Activated CD4-positive, alpha-beta T cell treated with anti-CD3 and anti-CD28 coated beads, Interleukin-2, Interleukin-4, amounts not matched to agents 100 ng/mL and 50 ng/mL, durations not matched to agents 16 hours and 8 hours (primary cell): ENCODE data around the gene FGR.
A peak's percentile ranks its signal among the peaks of the same experiment; 100 is the strongest.

Experiments used
- DNase-seq: peaks from one replicate; pipeline ENCODE4 v3.0.0-alpha.2; 2020; ENCODE audit warnings: low spot score

Gene FGR

DNA sequence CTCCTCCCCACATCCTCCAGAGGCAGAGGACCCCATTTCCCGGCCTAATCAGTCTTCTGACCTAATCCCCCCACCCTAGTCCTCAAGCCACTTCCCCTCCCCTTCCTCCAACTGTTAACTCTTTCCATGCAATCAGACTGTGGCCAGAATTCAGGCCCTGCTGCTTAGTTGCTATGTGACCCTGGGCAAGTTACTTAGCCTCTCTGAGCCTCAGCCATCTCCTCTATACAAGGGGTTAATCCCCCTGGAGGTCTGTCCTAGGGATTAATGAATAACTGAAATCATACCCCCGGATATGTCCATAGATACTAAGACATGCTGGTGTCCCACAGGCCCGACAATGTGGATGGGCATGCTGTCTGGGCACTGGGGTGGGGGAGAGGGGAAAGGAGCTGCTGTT lies 49.3 kb downstream of the FGR start:
- no peak for DNase-seq

- no peak for DNase-seq
These were observed 50.5 kb downstream of the FGR start for GRCh38 chr1:27584453-27584852.

DNA sequence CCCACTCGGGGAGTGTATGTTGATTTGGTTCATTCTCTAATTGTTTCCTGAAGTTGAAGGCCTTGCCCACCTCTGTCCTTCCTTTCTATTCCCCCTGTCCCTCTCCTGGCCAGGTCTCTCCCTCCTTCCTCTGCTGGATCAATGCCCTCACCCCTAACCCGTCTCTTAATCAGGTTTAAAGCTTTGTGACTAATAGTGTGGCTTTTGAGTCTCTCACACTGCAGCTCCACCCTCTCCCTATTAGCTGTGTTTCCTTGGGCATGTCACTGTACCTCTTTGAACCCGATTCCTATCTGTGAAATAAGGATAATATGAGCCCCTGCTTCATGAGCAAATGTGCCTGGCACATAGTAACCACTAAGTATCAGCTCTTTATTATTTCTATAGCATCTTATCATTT lies 51.5 kb downstream of the FGR start:
- DNase-seq: no peak

GRCh38 chr1:27581823-27582243 lies 53.2 kb downstream of the FGR start:
- no peak for DNase-seq

DNA sequence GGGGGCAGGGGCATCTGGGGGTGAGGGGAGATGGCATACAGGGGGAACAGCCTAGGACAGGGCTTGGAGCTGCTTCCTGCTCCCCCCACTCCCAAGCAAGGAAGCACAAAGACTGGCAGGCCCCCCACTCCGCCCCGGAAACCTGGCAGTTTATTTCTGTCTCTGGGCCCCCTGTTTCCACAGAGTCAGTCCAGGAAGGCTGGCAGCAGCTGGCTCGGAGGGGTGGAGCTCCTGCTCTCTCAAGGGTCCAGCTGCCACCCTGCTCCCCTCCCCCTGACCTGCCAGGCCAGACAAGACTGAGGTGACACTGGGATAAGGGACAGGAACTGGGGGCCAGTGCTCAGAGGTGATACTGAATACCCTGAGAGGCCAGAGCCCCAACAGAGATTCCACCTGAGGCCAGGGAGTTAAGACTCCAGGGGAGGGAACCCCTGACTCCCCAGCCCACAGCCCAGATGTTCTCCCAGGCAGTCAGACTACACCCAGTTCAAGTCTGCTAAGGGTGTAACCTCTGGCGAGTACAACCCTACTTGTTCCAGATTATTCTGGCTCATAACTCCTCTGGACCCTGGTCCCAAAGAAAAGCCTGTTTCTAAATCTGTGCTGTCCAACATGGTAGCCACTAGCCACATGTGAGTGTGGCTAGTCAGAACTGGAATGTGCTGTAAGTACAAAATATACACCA lies 57.3 kb downstream of the FGR start:
- no peak for DNase-seq

GRCh38 chr1:27576806-27577227 lies 58.2 kb downstream of the FGR start:
- no peak for DNase-seq

DNA sequence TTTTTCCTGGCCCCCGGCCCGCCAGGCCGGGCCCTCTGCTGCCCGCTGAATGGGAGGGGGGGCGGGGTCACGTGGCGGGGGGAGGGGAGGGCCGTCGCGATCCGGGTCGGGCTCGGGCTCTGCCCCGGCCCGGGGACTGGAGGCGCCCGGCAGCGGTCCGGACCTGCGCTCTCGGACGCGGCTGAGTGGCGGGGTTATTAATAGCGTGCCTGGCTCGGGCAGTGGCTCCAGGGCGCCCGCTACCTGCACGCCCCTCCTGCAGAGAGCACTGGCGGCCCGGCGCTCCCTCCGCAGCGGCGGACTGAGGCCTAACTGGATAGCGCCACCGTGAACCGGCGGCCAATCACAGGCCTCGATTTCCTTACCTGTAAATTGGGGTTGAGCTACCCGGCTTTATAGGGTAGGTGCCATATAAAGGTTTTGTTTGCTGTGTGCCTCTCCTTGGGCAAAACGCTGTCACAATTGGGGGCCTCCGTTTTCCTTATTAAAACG lies 59.1 kb downstream of the FGR start:
- DNase-seq: no peak

- DNase-seq: no peak
These were observed 59.8 kb downstream of the FGR start for GRCh38 chr1:27574871-27575831.

DNA sequence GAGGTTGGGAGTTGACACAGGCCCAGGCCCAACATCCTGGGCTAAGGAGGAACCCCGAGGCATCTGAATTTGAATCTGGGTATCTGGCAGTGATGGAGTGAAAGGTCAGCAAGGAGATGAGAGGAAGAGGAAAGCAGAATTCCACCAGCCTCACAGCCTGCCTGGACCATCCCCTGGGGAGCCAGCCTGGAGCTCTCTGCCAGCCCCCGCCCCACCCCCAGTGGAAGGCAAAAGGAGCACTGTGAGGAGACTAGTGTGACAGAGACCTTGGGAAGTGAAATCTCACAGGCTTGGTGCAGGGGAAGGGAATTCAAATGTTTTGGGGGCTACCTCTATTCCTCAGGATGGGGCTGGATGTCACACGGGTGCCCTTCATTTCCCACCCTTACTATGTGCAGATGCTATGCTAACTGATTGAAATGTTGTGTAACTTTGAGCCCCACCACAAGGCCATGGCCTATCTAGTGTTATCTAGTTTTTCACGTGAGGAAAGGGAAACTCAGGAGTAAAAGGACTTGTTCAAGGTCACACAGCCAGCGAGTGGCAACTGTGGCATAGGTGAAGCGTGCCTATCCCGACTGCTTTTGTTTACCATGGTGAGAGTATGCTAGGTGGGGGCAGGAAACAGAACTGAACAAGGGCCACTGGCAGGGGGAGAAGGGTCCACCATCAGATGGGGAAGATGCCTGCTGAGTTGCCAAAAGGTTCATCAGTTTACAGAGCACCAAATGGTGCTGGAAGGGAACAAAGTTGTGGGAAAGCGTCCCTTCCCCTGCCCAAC lies 60.8 kb downstream of the FGR start:
- no peak for DNase-seq

GRCh38 chr1:27572679-27573426 lies 62.1 kb downstream of the FGR start:
- DNase-seq: no peak

DNA sequence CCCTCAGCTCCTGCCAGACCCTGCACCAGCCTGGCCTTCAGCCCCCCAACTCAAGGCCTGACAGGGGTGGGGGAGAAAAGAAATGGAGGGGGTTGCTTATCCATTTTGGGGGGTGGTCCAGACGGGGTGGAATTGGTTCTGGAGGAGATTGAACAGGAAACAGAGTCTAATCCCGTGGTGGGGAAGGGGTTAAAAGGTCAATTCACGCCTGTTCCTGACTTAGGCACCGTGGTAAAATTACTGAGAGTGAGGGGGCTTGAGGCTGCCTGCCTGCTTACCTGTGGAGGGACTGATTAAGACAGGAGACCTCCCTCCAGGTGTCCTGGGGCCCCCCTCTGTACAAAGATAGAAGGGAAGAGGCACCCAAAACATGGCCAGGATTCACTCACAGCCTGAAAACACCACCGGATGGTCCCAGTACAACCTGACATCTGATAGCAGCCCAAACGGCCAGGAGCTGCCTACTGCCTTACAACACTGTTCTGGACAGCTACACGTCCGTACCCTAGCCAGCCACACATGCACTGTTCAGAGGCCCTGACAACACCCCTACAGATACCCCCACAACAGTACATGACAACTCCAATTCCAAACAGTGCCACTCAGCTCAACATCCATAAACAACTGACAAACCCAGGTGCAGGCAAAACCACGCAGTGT lies 62.8 kb downstream of the FGR start:
- DNase-seq: no peak

GRCh38 chr1:27571439-27572018 lies 63.5 kb downstream of the FGR start:
- DNase-seq: no peak

GRCh38 chr1:27570784-27571183 lies 64.2 kb downstream of the FGR start:
- DNase-seq: no peak

DNA sequence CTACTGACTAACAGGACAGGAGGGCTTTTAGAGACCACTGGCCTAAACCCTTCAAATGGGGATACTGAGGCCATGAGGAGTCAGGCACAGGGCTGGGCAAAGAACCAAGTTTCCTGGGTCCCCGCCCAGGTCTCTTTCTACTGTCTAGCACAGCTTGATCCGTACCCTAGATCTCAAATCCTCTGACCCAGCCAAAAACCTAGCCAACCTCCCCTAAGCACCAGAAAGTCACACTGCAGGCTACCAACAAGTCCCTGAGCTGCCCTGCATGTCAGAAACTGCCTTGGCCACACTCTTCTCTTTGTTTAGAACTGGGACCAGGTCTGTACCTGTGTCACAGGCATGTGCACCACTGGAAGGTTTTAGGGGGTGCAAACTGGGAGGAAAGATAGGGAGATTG lies 64.6 kb downstream of the FGR start:
- DNase-seq: no peak

- no peak for DNase-seq
These were observed 65.3 kb downstream of the FGR start for GRCh38 chr1:27569506-27570291.

- DNase-seq: no peak
These were observed 65.9 kb downstream of the FGR start for GRCh38 chr1:27569088-27569460.

- peak; percentile 95 for DNase-seq
These were observed 66.5 kb downstream of the FGR start for GRCh38 chr1:27568300-27569087.

DNA sequence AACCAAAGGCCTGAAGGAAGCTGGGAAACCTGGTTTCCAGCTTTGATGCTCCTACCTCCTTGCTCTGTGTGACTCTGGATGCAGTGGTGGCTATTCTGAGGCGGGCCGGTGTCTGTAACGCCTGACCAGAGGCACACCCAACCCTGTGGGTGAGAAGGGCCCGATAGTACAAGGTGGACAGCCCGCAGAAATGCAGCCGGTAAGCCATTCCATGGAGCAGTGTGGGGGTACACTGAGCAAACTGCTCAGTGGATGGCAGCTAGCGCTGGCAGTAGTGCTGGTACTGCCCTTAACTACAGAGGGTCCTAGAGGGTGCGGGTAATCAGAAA lies 67.0 kb downstream of the FGR start:
- no peak for DNase-seq

- DNase-seq: no peak
These were observed 67.8 kb downstream of the FGR start for GRCh38 chr1:27567146-27567526.
